Activated gamma-delta T cell treated with Interleukin-2 at 50 U/mL for 16 hours (primary cell): ENCODE data around the gene SLC25A1.
A peak's percentile ranks its signal among the peaks of the same experiment; 100 is the strongest.
"Not testable (repeated sequence)": the region's sequence is repeated elsewhere in the genome, so short reads cannot be mapped to it uniquely, and the experiment has no call there.

Source experiments
- DNase-seq: peaks from one replicate; pipeline ENCODE4 v3.0.0-alpha.2; 2020

SLC25A1 gene

GRCh38 chr22:19156109-19156508 is 22.4 kb downstream of the SLC25A1 start:
- DNase-seq, result not testable (repeated sequence)

- DNase-seq, result no peak
Measured at GRCh38 chr22:19152942-19153883, 25.3 kb downstream of the SLC25A1 start.

GRCh38 chr22:19151329-19152191 is 27.0 kb downstream of the SLC25A1 start:
- DNase-seq, result no peak

GRCh38 chr22:19150482-19151328 is 27.8 kb downstream of the SLC25A1 start:
- no peak for DNase-seq

- no peak for DNase-seq
Measured at GRCh38 chr22:19149991-19150390, 28.5 kb downstream of the SLC25A1 start, which contains the start of gene GSC2. TSS of gene GSC2 (minus strand) at chr22:19150292. CDS start at chr22:19150283, 9 bp downstream.

GRCh38 chr22:19149047-19149883 is 29.3 kb downstream of the SLC25A1 start:
- DNase-seq, result no peak

GRCh38 chr22:19148417-19149046 is 30.0 kb downstream of the SLC25A1 start:
- DNase-seq, result no peak

GRCh38 chr22:19147195-19147780 is 31.2 kb downstream of the SLC25A1 start:
- no peak for DNase-seq

- no peak for DNase-seq
Measured at GRCh38 chr22:19146215-19146968, 32.1 kb downstream of the SLC25A1 start.

- peak; percentile 16 for DNase-seq
Measured at GRCh38 chr22:19143967-19144400, 34.6 kb downstream of the SLC25A1 start.

GRCh38 chr22:19143212-19143611 is 35.3 kb downstream of the SLC25A1 start:
- DNase-seq, result no peak

GRCh38 chr22:19142394-19142793 is 36.1 kb downstream of the SLC25A1 start:
- no peak for DNase-seq

- no peak for DNase-seq
Measured at GRCh38 chr22:19139974-19140373, 38.6 kb downstream of the SLC25A1 start.

- no peak for DNase-seq
Measured at GRCh38 chr22:19139001-19139356, 39.6 kb downstream of the SLC25A1 start.

- DNase-seq, result no peak
Measured at GRCh38 chr22:19138217-19139000, 40.1 kb downstream of the SLC25A1 start.

- no peak for DNase-seq
Measured at GRCh38 chr22:19137384-19138216, 40.9 kb downstream of the SLC25A1 start.

- DNase-seq, result no peak
Measured at GRCh38 chr22:19136915-19137314, 41.6 kb downstream of the SLC25A1 start.

- no peak for DNase-seq
Measured at GRCh38 chr22:19134874-19135273, 43.7 kb downstream of the SLC25A1 start.
